IPS-18a (cell line): ENCODE results near the gene STXBP5L.
"Not testable (repeated sequence)": the region's sequence is repeated elsewhere in the genome, so short reads cannot be mapped to it uniquely, and the experiment has no call there.

ENCODE experiments used
- H3K27ac ChIP-seq: one replicate; pipeline ENCODE4 v1.5.1; 2013; ENCODE audit warnings: low read length
- H3K27me3 ChIP-seq: one replicate; pipeline ENCODE4 v1.6.1; 2013; ENCODE audit warnings: mild to moderate bottlenecking, low read length; ENCODE audit not compliant: control insufficient read depth, insufficient read depth
- H3K36me3 ChIP-seq: one replicate; pipeline ENCODE4 v1.6.1; 2013; ENCODE audit warnings: low read depth, low read length; ENCODE audit not compliant: control insufficient read depth
- H3K4me1 ChIP-seq: one replicate; pipeline ENCODE4 v1.6.1; 2013; ENCODE audit warnings: low read depth, low read length; ENCODE audit not compliant: control insufficient read depth
- H3K4me3 ChIP-seq: one replicate; pipeline ENCODE4 v1.5.1; 2013; ENCODE audit warnings: low read length
- H3K9ac ChIP-seq: one replicate; pipeline ENCODE4 v1.6.1; 2013; ENCODE audit warnings: mild to moderate bottlenecking, low read length, moderate library complexity
- H3K9me3 ChIP-seq: one replicate; pipeline ENCODE4 v1.6.1; 2013; ENCODE audit warnings: low read depth, low read length; ENCODE audit not compliant: control insufficient read depth

The STXBP5L gene

DNA sequence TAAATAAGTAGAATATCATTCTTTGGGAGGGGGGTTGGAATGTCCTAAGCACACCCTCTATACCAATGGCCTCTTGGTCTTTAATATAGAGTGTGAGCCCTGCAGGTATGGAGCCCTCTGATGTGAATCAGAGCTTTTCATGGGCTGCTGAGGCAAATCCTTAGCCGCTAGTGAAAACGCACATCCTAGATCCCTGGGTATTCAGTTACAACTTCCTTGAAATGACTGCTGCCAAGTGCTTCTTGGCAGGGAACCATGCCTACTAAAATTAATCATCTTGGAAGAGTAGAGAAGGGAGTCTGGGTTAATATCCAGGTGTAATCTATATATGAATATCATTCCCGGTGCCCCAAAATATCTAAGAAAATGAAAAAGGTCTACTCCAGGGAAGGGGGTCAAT, 528.6 kb downstream of the STXBP5L start:
- Histone ChIP-seq H3K9ac (no peak overlapping the region), H3K27ac (no peak overlapping the region), H3K27me3 (no peaks in the 10 kb centered on the region), H3K4me1 (no peaks in the 10 kb centered on the region), H3K36me3 (peaks cover 43% of the 10 kb centered on the region), H3K4me3 (no peak overlapping the region), H3K9me3 (no peaks in the 10 kb centered on the region)

DNA sequence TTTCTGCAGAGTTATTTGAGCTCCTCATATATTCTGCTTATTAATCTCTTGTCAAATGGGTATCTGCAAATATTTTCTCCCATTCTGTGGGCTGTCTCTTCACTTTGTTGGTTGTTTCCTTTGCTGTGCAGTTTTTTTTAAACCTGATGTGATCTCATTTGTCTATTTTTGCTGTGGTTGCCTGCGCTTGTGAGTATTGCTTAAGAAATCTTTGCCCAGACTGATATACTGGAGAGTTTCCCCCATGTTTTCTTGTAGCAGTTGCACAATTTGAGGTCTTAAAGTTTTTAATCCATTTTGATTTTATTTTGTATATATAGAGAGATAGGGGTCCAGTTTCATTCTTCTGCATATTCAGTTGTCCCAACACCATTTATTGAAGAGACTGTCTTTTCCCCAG, 535.5 kb downstream of the STXBP5L start:
- Histone ChIP-seq H3K9ac (no peak overlapping the region), H3K4me3 (no peak overlapping the region), H3K27ac (no peak overlapping the region), H3K36me3 (peaks cover 23% of the 10 kb centered on the region), H3K4me1 (no peaks in the 10 kb centered on the region), H3K27me3 (no peaks in the 10 kb centered on the region), H3K9me3 (no peaks in the 10 kb centered on the region)

DNA sequence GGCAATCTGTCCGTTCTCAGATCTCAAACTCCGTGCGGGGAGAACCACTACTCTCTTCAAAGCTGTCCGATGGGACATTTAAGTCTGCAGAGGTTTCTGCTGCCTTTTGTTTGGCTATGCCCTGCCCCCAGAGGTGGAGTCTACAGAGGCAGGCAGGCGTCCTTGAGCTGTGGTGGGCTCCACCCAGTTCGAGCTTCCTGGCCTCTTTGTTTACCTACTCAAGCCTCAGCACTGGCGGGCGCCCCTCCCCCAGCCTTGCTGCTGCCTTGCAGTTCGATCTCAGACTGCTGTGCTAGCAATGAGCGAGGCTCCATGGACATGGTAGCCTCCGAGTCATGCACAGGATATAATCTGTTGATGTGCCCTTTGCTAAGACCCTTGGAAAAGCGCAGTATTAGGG, 543.7 kb downstream of the STXBP5L start:
- not testable (repeated sequence) for H3K4me1 ChIP-seq, H3K36me3 ChIP-seq, H3K9me3 ChIP-seq, H3K4me3 ChIP-seq, H3K9ac ChIP-seq, H3K27me3 ChIP-seq, H3K27ac ChIP-seq

DNA sequence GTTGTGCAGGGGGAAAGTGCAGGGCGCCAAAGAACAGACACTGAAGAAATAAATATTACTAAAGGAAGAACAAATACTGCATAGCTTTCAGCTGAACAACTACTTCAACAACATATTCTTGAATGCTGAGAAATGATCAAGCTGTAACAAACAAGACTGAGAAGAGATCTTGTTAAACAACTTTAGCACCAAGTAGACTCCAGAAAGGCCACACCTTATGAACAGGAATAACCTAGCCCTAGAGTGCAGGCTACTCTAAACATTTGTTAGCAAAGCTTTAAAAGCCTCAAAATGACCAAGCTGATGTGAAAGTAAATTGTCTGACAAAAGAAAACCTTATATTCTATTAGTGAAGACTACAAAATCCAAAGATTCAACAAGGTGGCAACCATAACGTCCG, 554.6 kb downstream of the STXBP5L start:
- no peak overlapping the region for H3K27ac ChIP-seq
- no peaks in the 10 kb centered on the region for H3K4me1 ChIP-seq
- no peaks in the 10 kb centered on the region for H3K27me3 ChIP-seq
- peaks cover 50% of the 10 kb centered on the region for H3K36me3 ChIP-seq
- H3K4me3 ChIP-seq, result no peak overlapping the region
- H3K9me3 ChIP-seq, result no peaks in the 10 kb centered on the region
- H3K9ac ChIP-seq, result no peak overlapping the region

DNA sequence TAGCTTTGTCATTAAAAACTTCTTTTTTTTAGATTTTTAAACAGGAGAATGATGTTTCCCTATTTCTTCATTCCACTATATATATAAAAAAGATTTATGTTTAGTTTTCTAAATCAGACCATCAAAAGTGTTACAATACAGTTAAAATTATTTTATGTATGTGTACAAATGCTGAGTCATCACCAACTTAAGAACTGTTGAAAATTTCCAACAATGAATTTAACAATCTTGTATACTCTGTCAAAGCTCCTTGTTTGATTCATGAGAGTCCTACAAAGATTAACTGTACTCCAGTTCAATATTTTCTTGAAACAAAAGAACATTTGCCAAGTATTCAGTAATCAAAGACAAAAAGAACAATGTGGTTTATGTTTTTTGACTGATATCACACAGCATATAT, 555.7 kb downstream of the STXBP5L start:
- no peak overlapping the region for H3K9ac ChIP-seq
- H3K27ac ChIP-seq, result no peak overlapping the region
- H3K36me3 ChIP-seq, result peaks cover 49% of the 10 kb centered on the region
- no peaks in the 10 kb centered on the region for H3K27me3 ChIP-seq
- H3K4me1 ChIP-seq, result no peaks in the 10 kb centered on the region
- no peak overlapping the region for H3K4me3 ChIP-seq
- H3K9me3 ChIP-seq, result no peaks in the 10 kb centered on the region

DNA sequence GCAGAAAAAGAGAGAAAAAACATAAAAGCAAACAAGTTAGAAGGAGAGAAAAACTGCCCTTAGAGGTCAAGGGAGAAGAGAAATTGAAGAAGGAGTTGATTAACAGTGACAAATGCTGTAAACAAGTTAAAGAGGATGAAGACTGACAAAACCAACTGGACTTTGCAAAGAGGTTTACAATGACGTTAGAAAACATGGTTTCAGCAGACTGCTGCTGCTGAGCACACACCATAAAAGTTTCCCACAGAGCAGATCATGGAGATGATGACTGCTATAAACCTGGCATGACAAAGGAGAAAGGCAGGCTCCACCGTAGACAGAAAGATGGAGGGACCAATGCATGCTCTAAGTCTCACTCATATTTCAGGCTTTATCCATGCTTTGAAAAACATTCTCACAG, 559.1 kb downstream of the STXBP5L start:
- Histone ChIP-seq H3K27ac (no peak overlapping the region), H3K4me3 (no peak overlapping the region), H3K4me1 (no peaks in the 10 kb centered on the region), H3K9ac (no peak overlapping the region), H3K9me3 (no peaks in the 10 kb centered on the region), H3K27me3 (no peaks in the 10 kb centered on the region), H3K36me3 (peaks cover 50% of the 10 kb centered on the region)

DNA sequence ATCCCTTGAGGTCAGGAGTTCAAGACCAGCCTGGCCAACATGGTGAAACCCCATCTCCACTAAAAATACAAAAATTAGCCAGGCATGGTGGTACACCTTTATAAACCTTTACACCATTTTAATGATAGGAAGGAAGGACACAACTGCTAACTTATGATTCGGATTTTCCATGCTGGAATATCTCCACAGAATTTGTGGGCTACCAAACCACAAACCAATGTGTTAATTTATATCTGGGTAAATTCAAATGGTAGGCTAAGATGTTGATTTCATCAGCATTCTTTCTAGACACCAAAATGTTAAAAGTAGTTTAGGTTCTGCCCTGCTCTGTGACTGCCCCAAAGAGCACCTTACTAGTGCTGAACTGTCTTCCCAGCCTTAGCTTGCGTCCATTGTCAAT, 565.0 kb downstream of the STXBP5L start:
- Histone ChIP-seq H3K9me3 (no peaks in the 10 kb centered on the region), H3K27ac (no peak overlapping the region), H3K36me3 (peaks cover 54% of the 10 kb centered on the region), H3K4me3 (no peak overlapping the region), H3K9ac (no peak overlapping the region), H3K27me3 (no peaks in the 10 kb centered on the region), H3K4me1 (no peaks in the 10 kb centered on the region)
